Middle frontal gyrus (tissue), 1 donor: ENCODE data around the gene PTPN14.
"Not testable (repeated sequence)": the region's sequence is repeated elsewhere in the genome, so short reads cannot be mapped to it uniquely, and the experiment has no call there.

Experiments used
- DNase-seq: peaks from one replicate; pipeline ENCODE4 v3.0.0-alpha.2; 2015; ENCODE audit warnings: low spot score; ENCODE audit errors: extremely low spot score

PTPN14 gene

GRCh38 chr1:214403431-214403830 is 148.0 kb downstream of the PTPN14 start:
- DNase-seq: no peak

DNA sequence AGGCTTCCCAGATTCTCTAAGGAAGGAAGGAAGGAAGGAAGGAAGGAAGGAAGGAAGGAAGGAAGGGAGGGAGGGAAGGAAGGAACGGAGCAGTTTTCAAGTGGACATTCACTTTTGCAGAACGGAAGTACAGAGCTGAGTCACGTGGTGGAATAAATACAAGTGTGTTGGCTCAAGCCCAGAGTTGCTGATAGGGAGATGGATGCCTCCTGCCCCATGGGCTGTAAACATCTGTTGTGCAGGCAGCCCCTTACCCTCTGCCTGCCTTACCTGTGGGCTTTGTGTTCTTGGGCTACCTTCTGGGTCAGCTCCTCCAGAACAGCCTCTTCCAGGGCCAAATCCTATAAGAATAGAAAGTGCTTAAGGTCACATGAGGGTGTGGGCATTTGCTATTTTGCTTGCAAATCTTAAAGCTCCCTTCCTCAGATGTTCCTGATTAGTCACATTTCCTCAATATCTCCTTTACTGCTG is 148.8 kb downstream of the PTPN14 start:
- no peak for DNase-seq

- no peak for DNase-seq
Measured at GRCh38 chr1:214401666-214402065, 149.7 kb downstream of the PTPN14 start.

DNA sequence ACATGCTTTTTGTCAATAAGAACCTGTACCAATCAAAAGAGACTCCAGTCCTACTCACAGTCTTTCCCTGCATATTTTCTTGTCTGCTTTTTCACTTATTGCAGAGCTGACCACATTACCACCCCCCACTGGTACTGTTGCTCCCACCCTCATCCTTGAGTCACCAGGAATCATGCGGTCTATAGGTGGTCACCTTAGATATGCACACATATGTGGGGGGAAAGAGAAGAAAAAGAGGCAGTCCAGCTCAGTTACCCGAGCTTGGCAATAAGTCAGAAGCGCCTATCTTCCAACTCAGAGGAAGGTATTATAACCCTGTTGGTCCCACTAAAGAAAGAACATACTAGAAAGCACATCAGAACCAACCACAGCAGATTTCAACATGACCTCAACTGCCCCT is 151.3 kb downstream of the PTPN14 start:
- DNase-seq: no peak

DNA sequence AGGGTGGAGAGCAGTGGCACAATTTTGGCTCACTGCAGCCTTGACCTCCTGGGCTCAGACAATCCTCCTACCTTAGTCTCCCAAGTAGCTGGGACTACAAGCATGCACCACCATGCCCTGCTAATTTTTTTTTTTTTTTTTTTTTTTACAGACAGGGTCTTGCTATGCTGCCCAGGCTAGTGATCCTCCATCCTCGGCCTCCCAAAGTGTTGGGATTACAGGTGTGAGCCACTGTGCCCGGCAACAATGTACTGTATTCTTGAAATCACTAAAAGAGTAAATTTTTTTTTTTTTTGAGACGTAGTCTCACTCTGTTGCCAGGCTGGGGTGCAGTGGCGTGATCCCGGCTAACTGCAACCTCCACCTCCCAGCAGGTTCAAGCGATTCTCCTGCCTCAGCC is 152.9 kb downstream of the PTPN14 start:
- no peak for DNase-seq

GRCh38 chr1:214397497-214397896 is 153.9 kb downstream of the PTPN14 start:
- DNase-seq: no peak

GRCh38 chr1:214396330-214396729 is 155.1 kb downstream of the PTPN14 start:
- DNase-seq: no peak

GRCh38 chr1:214394569-214394968 is 156.8 kb downstream of the PTPN14 start:
- not testable (repeated sequence) for DNase-seq

- no peak for DNase-seq
Measured at GRCh38 chr1:214393086-214393485, 158.3 kb downstream of the PTPN14 start.

DNA sequence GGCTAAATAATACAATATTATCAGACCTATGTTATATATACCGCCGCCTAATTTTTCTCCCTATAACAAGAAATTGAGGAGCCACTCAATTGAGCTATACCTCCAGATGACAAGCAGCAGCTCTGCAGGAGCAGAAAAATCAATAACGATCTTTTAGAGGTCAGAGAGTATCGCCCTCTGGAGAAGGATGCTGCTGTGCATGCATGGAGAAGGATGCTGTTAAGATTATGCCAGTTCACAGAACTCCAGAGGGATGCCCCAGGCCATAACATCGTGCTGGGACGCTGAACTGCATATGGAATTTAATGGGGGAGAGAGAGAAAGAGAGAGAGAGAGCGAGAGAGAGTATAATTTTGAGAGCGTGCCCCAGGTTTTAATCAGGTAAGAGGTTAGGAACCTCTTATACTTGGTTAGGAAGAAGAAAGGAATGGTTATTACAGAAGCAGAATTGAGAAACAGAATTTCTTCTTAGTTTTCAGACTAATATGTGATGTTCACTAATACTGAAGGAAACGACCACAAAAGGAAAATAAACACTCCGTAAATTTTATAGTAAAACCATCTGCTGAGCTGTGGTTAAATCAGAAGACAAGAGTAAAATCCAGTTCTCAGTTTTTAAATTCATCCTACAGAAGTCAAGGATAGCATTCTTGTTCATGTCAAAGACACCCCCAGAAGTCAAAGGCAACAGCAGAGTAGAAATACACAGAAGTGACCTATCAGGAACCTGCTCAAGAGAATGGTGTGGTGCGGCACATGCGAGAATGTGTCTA is 159.3 kb downstream of the PTPN14 start:
- DNase-seq: no peak

GRCh38 chr1:214389734-214390133 is 161.7 kb downstream of the PTPN14 start:
- no peak for DNase-seq

DNA sequence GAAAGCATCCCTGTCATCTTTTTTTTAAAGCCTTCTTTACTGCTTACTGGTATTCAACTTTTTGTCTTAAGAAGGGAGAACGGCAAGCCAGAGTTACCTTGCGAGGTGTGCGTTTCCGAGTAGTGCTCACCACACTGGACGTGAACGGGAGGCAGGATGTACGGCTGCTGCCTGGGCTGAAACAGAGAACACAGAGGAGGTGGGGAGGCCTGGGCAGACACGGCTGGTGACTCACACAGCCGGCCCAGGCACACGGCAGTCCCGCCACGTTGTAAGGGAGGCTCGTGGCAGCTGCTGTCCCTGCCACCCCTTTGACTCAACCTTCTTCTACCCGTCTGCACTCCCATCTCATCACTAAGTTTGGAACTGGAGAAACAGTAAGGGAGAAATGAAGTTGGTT is 164.7 kb downstream of the PTPN14 start:
- DNase-seq: no peak

- DNase-seq: no peak
Measured at GRCh38 chr1:214386333-214386732, 165.1 kb downstream of the PTPN14 start.

DNA sequence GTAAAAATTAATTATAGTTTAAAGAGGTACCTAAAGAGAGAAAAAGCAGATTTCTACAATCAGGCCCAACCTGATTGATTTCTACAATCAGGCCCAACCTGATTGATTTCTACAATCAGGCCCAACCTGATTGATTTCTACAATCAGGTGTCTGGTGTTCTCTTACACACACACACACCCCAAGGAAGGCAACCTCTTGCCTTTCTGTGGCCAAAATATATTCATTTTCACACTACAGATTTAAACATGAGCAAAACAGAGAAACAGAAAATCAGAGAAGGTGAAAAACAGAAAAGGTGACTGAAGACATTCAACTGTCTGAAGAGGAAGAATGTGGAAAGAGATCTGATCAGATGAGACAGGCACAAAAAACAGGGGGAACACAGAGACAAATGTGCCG is 166.0 kb downstream of the PTPN14 start:
- DNase-seq: no peak

DNA sequence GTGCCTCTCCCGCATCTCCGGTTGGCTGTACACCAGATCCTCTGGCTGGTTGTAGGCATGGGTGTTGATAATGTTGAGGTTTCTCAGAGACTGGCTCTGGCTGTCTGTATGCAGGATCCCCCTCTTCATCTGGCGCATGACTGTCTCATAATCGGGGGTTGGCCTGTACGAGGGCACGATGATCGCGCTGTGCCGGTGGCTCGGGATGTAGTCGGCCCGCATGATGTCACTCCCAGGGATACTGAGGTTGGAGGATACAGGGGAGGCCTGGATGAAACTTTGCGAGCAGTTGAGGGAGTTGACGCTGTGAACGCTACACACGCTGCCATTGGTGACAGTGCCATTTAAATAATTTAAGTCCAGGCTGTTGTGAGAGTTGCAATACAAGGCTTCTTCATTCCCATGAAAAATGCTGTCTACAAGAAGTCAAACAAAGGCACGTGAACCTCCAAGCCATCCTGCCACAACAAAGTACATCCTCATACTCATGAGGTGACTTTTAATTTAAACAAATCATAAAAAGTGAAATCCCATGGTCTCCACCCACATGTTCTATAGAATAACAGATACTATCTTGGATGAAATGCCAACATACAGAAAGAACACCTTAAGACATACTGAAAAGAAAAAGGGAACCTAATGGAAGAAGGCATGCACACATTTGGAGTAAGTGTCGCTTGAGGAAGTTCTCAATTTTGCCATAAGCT is 166.9 kb downstream of the PTPN14 start:
- DNase-seq: no peak

- no peak for DNase-seq
Measured at GRCh38 chr1:214383381-214384372, 167.7 kb downstream of the PTPN14 start.

GRCh38 chr1:214380986-214381695 is 170.3 kb downstream of the PTPN14 start:
- no peak for DNase-seq

DNA sequence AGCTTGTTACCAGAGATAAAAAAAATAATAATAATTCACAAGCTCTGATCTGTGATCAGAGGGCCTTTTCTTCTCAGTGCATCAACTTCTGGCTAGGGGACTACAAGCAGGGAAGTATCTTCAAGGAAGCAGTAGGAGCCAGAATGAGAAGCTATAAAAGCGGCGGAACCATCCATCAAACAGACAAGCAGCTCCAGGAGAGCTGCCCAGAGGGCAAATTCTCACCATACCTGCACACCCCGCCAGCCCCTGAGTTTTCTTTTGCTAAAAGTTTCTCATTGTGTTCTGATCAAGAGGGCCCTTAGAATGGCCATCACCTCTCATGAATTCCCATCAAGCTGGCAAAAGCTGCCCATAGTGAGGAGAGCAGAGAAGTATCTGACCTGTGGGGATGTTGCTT is 171.0 kb downstream of the PTPN14 start:
- DNase-seq: no peak

- no peak for DNase-seq
Measured at GRCh38 chr1:214379236-214379970, 172.0 kb downstream of the PTPN14 start.

GRCh38 chr1:214378492-214378891 is 172.9 kb downstream of the PTPN14 start:
- DNase-seq: no peak
